SIG-M5 (cell line): ENCODE results near the gene FILIP1.
A peak's percentile ranks its signal among the peaks of the same experiment; 100 is the strongest.

Source experiments
- DNase-seq: peaks from one replicate; lab custom pipeline; 2025; lab: John Stamatoyannopoulos, UW

Gene FILIP1

DNA sequence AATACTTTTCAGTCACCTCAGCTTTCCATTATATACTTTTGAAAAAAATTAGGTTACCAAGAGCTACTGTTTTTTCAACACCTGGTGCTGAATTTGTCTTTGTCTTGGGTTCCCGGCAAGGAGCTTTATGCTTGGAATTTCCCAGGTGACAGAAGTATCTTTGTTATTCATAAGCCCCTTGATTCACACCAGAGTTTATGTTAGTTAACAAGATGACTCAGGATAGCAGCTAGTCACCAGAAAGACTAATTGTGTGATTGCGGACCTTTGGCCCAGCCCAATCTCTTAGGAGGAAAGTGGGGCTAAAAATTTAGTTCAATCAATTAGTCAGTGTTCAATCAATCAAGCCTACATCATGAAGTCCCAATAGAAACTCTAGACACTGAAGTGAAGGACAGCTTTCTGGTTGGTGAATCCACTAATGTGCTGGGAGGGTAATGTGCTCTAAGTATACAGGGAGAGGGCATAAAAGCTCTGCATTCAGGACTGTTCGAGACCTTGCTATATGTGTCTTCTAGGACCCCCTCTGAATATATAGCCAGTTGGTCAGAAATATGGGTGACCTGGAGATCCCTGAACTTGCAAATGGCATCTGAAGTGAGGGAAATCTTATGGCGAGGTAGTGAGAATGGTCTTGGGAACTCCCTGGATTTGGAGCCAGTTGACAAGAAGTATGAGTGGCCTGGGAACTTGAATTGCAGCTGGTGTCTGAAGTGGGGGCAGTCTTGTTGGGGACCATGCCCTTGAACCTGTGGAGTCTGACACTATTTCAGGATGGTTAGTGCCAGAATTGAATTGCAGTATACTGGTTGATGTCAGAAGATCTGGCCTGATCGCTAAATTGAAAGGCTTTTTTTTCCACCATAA, 225.2 kb downstream of the FILIP1 start:
- no peak for DNase-seq

- no peak for DNase-seq
These were observed 226.1 kb downstream of the FILIP1 start for GRCh38 chr6:75267461-75267860.

DNA sequence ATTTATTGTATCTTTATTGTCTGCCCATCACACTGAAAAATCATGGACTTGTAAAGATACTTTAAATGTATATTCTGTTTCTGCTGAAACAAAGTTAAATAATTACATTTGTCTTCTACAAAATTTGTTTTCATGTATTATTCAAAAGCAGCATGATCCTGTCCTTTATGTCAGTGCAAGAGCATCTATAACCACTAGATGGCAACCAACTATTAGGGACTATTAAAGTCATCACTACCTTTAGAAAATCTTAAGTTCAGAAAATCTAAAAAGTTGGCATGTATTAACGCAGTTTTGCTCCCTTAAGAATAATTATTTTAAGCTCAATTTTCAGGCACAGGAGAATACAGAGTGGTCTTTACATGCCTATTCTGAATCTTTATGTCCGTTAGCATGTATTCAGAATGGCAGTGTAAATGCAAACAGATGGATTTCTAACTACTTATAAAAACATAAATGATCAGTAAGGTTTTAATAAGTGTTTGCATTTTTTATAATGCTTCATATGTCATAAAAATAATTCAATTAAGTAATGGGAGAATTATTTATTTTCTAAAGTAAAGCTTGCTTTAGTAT, 226.8 kb downstream of the FILIP1 start:
- DNase-seq = no peak

DNA sequence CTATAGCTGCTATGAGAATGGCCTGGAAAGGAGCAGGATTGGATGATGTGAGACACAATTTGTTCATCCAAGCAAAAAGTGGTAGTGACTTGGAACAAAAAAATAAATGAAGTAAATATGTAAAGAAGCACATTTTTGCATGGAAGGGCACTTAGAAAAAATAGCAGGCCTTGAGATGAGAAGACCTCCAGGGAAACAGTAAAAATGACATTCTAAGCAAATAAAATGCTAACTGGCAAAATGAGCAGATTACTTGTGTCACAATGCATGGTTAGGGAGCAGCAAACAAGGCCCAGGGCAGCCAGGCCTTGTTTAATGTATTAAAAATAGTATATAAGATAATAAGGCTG, 230.2 kb downstream of the FILIP1 start:
- DNase-seq = no peak

DNA sequence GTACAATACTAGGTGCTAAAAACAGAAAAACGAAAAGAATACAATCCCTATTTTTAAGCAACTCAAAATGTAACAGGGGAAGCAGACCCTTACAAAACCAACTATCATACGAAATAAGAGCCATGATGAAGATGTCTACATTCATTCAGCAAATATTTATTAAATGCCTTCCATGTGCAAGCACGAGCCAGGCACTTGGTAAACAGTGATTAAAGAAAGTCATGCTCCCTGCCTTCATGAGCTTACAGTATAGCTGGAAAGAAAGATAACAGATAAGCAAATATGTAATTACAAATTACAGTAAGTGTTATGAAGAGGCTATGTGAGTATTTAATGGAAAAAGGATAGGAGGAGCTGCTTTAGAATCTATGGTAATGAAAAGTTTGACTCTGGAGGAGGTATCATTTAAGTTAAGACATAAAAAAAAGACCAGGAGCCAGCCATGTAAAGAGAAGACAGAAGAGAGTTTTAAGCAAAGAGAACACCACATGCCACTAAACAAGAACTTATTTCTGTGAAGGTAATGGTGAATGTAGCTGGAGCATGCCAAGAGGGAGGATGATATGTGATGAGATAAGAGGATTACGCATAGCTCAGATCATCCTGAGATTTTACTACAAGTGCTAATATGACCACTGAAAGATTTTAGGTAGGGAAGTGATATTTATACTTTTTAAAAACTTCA, 230.7 kb downstream of the FILIP1 start:
- DNase-seq = no peak

- no peak for DNase-seq
These were observed 232.3 kb downstream of the FILIP1 start for GRCh38 chr6:75261299-75261698.

- no peak for DNase-seq
These were observed 236.1 kb downstream of the FILIP1 start for GRCh38 chr6:75257343-75258087.

- no peak for DNase-seq
These were observed 243.0 kb downstream of the FILIP1 start for GRCh38 chr6:75250552-75250951.

DNA sequence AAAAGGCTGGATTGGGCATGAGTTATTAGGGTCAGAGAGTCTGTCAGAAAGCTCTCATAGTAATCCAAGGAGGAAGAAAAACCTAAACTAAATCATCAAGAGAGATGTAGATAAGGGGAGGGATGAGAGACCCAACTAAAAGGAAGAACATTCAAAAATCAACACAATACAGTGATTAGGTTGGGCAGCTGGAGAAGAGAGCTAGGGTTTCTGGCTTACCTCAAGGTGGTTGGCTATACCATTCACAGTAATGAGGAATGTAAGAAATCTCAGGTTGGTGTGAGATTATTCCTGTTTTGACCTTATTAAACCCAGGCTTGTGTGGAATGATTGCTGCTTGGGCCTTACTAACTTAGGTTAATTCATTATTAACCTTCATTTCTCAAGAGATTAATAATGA, 243.8 kb downstream of the FILIP1 start:
- no peak for DNase-seq

GRCh38 chr6:75246386-75246785, 247.2 kb downstream of the FILIP1 start:
- DNase-seq = no peak

GRCh38 chr6:75244063-75244584, 249.5 kb downstream of the FILIP1 start:
- DNase-seq = no peak

- DNase-seq = peak; percentile 85
These were observed 250.1 kb downstream of the FILIP1 start, which contains the start of gene COX7A2 for GRCh38 chr6:75243333-75244062. Gene COX7A2 (minus strand): TSS chr6:75243801. CDS start chr6:75243734, 67 bp downstream.
